ENCODE results near the gene GDF10. TPM values are rescaled to one million over a fixed set of nuclear protein-coding genes. Genes with fewer than 3 reads are reported as not detected.

GDF10 gene
- total RNA-seq, 1 donor from 2014 or later: 46.8 TPM

- no peak overlapping the region for H3K27ac Mint-ChIP-seq
- H3K4me1 Mint-ChIP-seq (ENCODE audit: unreplicated experiment): no peaks in the 10 kb centered on the region
- no peak for DNase-seq (ENCODE audit: extremely low spot score, unreplicated experiment)
- H3K9me3 Mint-ChIP-seq: no peaks in the 10 kb centered on the region
- no peak overlapping the region for H3K4me3 Mint-ChIP-seq
- TF ChIP-seq CTCF (conservative IDR thresholded peaks at IDR 0.05): no peak
- peaks cover 24% of the 10 kb centered on the region for H3K27me3 Mint-ChIP-seq
- no peaks in the 10 kb centered on the region for H3K36me3 Mint-ChIP-seq
Observed at GRCh38 chr10:47276576-47277351, 23.2 kb upstream of the GDF10 start.

- no peak overlapping the region for H3K27ac Mint-ChIP-seq
- no peaks in the 10 kb centered on the region for H3K4me1 Mint-ChIP-seq (ENCODE audit: unreplicated experiment)
- DNase-seq (ENCODE audit: extremely low spot score, unreplicated experiment): no peak
- peaks cover 30% of the 10 kb centered on the region for H3K27me3 Mint-ChIP-seq
- H3K4me3 Mint-ChIP-seq: no peak overlapping the region
- TF ChIP-seq CTCF (conservative IDR thresholded peaks at IDR 0.05): no peak
- H3K36me3 Mint-ChIP-seq: no peaks in the 10 kb centered on the region
- no peaks in the 10 kb centered on the region for H3K9me3 Mint-ChIP-seq
Observed at GRCh38 chr10:47277352-47278151, 22.4 kb upstream of the GDF10 start.

GRCh38 chr10:47278152-47278473, 21.9 kb upstream of the GDF10 start:
- H3K27ac Mint-ChIP-seq: no peak overlapping the region
- no peaks in the 10 kb centered on the region for H3K9me3 Mint-ChIP-seq
- H3K4me3 Mint-ChIP-seq: no peak overlapping the region
- DNase-seq (ENCODE audit: extremely low spot score, unreplicated experiment): no peak
- TF ChIP-seq CTCF (conservative IDR thresholded peaks at IDR 0.05): no peak
- peaks cover 33% of the 10 kb centered on the region for H3K27me3 Mint-ChIP-seq
- H3K4me1 Mint-ChIP-seq (ENCODE audit: unreplicated experiment): no peaks in the 10 kb centered on the region
- H3K36me3 Mint-ChIP-seq: no peaks in the 10 kb centered on the region

- Mint-ChIP-seq H3K36me3 (no peaks in the 10 kb centered on the region), H3K4me3 (no peak overlapping the region), H3K4me1 (ENCODE audit: unreplicated experiment) (no peaks in the 10 kb centered on the region), H3K27me3 (peaks cover 33% of the 10 kb centered on the region), H3K9me3 (no peaks in the 10 kb centered on the region), H3K27ac (no peak overlapping the region)
- no peak for TF ChIP-seq CTCF (conservative IDR thresholded peaks at IDR 0.05)
- no peak for DNase-seq (ENCODE audit: extremely low spot score, unreplicated experiment)
Observed at GRCh38 chr10:47278720-47279119, 21.3 kb upstream of the GDF10 start.

GRCh38 chr10:47279276-47279675, 20.7 kb upstream of the GDF10 start:
- peaks cover 33% of the 10 kb centered on the region for H3K27me3 Mint-ChIP-seq
- no peaks in the 10 kb centered on the region for H3K4me1 Mint-ChIP-seq (ENCODE audit: unreplicated experiment)
- no peaks in the 10 kb centered on the region for H3K9me3 Mint-ChIP-seq
- H3K36me3 Mint-ChIP-seq: no peaks in the 10 kb centered on the region
- H3K4me3 Mint-ChIP-seq: no peak overlapping the region
- no peak overlapping the region for H3K27ac Mint-ChIP-seq
- DNase-seq (ENCODE audit: extremely low spot score, unreplicated experiment): no peak
- no peak for TF ChIP-seq CTCF (conservative IDR thresholded peaks at IDR 0.05)

Data from type B pancreatic cell (in vitro differentiated cells).